ENCODE results near the gene PTPRA.

DNA sequence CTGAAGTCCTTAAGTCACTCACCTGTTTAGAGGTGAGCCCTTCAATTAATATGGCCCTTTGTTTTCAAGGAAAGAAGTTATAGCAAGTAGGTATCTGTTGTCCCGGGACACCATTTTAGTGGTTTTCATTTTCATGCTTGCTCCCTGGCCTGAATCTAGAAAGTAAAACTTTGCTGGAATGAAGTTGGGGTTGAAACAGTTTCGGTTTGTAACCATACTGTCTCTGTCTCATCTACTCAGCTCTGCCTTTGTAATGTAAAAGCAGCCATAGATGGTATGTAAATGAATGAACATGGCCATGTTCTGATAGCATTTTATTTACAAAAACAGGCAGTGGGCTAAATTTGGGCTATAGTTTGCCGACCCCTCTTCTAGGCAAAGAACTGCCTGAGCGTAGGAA is 105.2 kb downstream of the PTPRA start:
- TF ChIP-seq, protein P1, sequence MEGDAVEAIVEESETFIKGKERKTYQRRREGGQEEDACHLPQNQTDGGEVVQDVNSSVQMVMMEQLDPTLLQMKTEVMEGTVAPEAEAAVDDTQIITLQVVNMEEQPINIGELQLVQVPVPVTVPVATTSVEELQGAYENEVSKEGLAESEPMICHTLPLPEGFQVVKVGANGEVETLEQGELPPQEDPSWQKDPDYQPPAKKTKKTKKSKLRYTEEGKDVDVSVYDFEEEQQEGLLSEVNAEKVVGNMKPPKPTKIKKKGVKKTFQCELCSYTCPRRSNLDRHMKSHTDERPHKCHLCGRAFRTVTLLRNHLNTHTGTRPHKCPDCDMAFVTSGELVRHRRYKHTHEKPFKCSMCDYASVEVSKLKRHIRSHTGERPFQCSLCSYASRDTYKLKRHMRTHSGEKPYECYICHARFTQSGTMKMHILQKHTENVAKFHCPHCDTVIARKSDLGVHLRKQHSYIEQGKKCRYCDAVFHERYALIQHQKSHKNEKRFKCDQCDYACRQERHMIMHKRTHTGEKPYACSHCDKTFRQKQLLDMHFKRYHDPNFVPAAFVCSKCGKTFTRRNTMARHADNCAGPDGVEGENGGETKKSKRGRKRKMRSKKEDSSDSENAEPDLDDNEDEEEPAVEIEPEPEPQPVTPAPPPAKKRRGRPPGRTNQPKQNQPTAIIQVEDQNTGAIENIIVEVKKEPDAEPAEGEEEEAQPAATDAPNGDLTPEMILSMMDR (IDR thresholded peaks at IDR 0.05; ENCODE audit: poor library complexity): no peak
- TF ChIP-seq EZH2 (IDR thresholded peaks at IDR 0.05; ENCODE audit: borderline replicate concordance) (no peak), EZH2phosphoT487 (IDR thresholded peaks at IDR 0.05; ENCODE audit: low read depth, severe bottlenecking, unreplicated experiment) (no peak)

All from hepatocyte (in vitro differentiated cells).